Lower leg skin (tissue), 3 donors: ENCODE measurements around the gene BRD7.

Experiments used
- CTCF ChIP-seq, 3 donors: fragments of 450-650 bp; IDR thresholded peaks; one replicate each; pipeline ENCODE4 v1.5.1; 2016; ENCODE audit warnings: antibody characterized with exemption in 3 of 3, mild to moderate bottlenecking in 3 of 3, moderate library complexity in 2 of 3
- POLR2A ChIP-seq, 2 donors: fragments of 450-650 bp; IDR thresholded peaks; one replicate each; pipeline ENCODE4 v1.6.1; 2016 to 2017; ENCODE audit warnings: antibody characterized with exemption in 2 of 2, mild to moderate bottlenecking in 1 of 2, moderate library complexity in 1 of 2

GRCh38 chr16:50373780-50374179 lies 5.0 kb upstream of the BRD7 start:
- TF ChIP-seq CTCF (IDR thresholded peaks at IDR 0.05) (no peak), POLR2A (IDR thresholded peaks at IDR 0.05) (no peak)
